ENCODE measurements around the gene GIPC2.
"Not testable (repeated sequence)": the region's sequence is repeated elsewhere in the genome, so short reads cannot be mapped to it uniquely, and the experiment has no call there.

GIPC2 gene

GRCh38 chr1:78038071-78038470 lies 7.7 kb upstream of the GIPC2 start:
- no peak for DNase-seq

GRCh38 chr1:78038491-78038939 lies 7.3 kb upstream of the GIPC2 start:
- DNase-seq = no peak

GRCh38 chr1:78040484-78041089 lies 5.2 kb upstream of the GIPC2 start:
- DNase-seq = no peak

- DNase-seq = no peak
Measured at GRCh38 chr1:78043436-78043835, 2.3 kb upstream of the GIPC2 start.

- DNase-seq = no peak
Measured at GRCh38 chr1:78044796-78045562, 787 bp upstream of the GIPC2 start.

- no peak for DNase-seq
Measured at GRCh38 chr1:78045563-78045925, 222 bp upstream of the GIPC2 start.

- no peak for DNase-seq
Measured at GRCh38 chr1:78047106-78047505, 1.3 kb downstream of the GIPC2 start.

GRCh38 chr1:78047631-78048030 lies 1.9 kb downstream of the GIPC2 start:
- no peak for DNase-seq

GRCh38 chr1:78048446-78048845 lies 2.7 kb downstream of the GIPC2 start:
- no peak for DNase-seq

GRCh38 chr1:78049396-78049795 lies 3.6 kb downstream of the GIPC2 start:
- DNase-seq = no peak

- no peak for DNase-seq
Measured at GRCh38 chr1:78051005-78051404, 5.2 kb downstream of the GIPC2 start.

- no peak for DNase-seq
Measured at GRCh38 chr1:78052685-78053405, 7.1 kb downstream of the GIPC2 start.

- DNase-seq = no peak
Measured at GRCh38 chr1:78053498-78053897, 7.7 kb downstream of the GIPC2 start.

GRCh38 chr1:78054559-78054958 lies 8.8 kb downstream of the GIPC2 start:
- no peak for DNase-seq

- DNase-seq = no peak
Measured at GRCh38 chr1:78054972-78055371, 9.2 kb downstream of the GIPC2 start.

GRCh38 chr1:78055565-78056132 lies 9.9 kb downstream of the GIPC2 start:
- DNase-seq = no peak

- no peak for DNase-seq
Measured at GRCh38 chr1:78058670-78059069, 12.9 kb downstream of the GIPC2 start.

GRCh38 chr1:78060857-78061563 lies 15.2 kb downstream of the GIPC2 start:
- DNase-seq = no peak

GRCh38 chr1:78061825-78062523 lies 16.2 kb downstream of the GIPC2 start:
- DNase-seq = no peak

GRCh38 chr1:78064886-78065285 lies 19.1 kb downstream of the GIPC2 start:
- not testable (repeated sequence) for DNase-seq

GRCh38 chr1:78068681-78069283 lies 23.0 kb downstream of the GIPC2 start:
- no peak for DNase-seq

- no peak for DNase-seq
Measured at GRCh38 chr1:78069784-78070183, 24.0 kb downstream of the GIPC2 start.
